OCI-LY1 (cell line): ENCODE measurements around the gene LCN6.

Experiments used
- EZH2 ChIP-seq: fragments of 200-600 bp; sonication (generic), shearing (Covaris generic); IDR thresholded peaks from 2 replicates; pipeline ENCODE4 v1.8.0; 2017; ENCODE audit warnings: borderline replicate concordance, mixed run types, mild to moderate bottlenecking, antibody characterized with exemption, low read length, moderate library complexity, mixed read lengths
- TF ChIP-seq, protein P1 (sequence below): fragments of 200-600 bp; sonication (generic), shearing (Covaris generic); IDR thresholded peaks from 2 replicates; pipeline ENCODE4 v1.5.1; 2017; ENCODE audit warnings: mild to moderate bottlenecking, antibody characterized with exemption, low read length, moderate library complexity, mixed read lengths

DNA sequence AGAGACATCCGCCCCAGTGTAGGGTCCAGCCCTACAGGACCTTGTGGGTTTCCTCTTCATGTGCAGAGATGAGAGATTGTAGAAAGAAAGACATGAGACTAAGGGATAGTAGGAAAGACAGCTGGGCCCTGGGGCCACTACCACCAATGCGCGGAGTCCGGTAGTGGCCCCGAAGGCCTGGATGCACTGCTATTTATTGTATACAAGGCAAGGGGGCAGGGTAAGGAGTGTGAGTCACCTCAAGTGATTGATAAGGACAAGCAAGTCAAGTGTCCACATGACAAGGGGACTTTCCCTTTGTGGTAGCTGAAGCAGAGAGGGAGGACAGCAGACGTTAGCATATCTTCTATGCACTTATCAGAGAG lies 36.7 kb upstream of the LCN6 start:
- TF ChIP-seq EZH2, result no peak
- TF ChIP-seq, protein P1, sequence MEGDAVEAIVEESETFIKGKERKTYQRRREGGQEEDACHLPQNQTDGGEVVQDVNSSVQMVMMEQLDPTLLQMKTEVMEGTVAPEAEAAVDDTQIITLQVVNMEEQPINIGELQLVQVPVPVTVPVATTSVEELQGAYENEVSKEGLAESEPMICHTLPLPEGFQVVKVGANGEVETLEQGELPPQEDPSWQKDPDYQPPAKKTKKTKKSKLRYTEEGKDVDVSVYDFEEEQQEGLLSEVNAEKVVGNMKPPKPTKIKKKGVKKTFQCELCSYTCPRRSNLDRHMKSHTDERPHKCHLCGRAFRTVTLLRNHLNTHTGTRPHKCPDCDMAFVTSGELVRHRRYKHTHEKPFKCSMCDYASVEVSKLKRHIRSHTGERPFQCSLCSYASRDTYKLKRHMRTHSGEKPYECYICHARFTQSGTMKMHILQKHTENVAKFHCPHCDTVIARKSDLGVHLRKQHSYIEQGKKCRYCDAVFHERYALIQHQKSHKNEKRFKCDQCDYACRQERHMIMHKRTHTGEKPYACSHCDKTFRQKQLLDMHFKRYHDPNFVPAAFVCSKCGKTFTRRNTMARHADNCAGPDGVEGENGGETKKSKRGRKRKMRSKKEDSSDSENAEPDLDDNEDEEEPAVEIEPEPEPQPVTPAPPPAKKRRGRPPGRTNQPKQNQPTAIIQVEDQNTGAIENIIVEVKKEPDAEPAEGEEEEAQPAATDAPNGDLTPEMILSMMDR, result no peak
